Caco-2 (cell line): ENCODE results near the gene CCDC91. TPM values are rescaled to one million over a fixed set of nuclear protein-coding genes. Genes with fewer than 3 reads are reported as not detected.

Experiments
- BruUV-seq: library from RNA; stranded (reverse); fragments of 400-500 nt; replicated peaks from 2 replicates; lab custom pipeline; 2021; lab: Mats Ljungman, UMichigan
- CTCF ChIA-PET: fragments of 300-600 bp; sonication (Branson Sonifier 250); formaldehyde crosslinking; loops from one replicate; lab custom pipeline; 2022; ENCODE audit warnings: antibody characterized with exemption; lab: Charles Lee
- POLR2A ChIA-PET: fragments of 300-600 bp; sonication (Branson Sonifier 250); formaldehyde crosslinking; loops from one replicate; lab custom pipeline; 2022; ENCODE audit warnings: antibody characterized with exemption; lab: Charles Lee
- DNase-seq, 2 experiments: peaks; one replicate each; pipeline versions ENCODE4 v3.0.0 to v3.0.0-alpha.2; 2020 to 2022
- H3K27me3 ChIP-seq: replicated peaks from 2 replicates; pipeline ENCODE4 v1.6.0; 2011; ENCODE audit warnings: low read length; ENCODE audit not compliant: control insufficient read depth, insufficient read depth
- H3K36me3 ChIP-seq: 2 replicates; pipeline ENCODE4 v1.5.1; 2011; ENCODE audit warnings: low read length; ENCODE audit not compliant: control insufficient read depth, insufficient read depth
- H3K4me1 ChIP-seq: fragments of 250-450 bp; sonication (Bioruptor Pico); 2 replicates; pipeline ENCODE4 v1.5.1; 2020; ENCODE audit warnings: mild to moderate bottlenecking
- H3K4me3 ChIP-seq: 2 replicates; pipeline ENCODE4 v1.5.1; 2011; ENCODE audit warnings: low read depth, mild to moderate bottlenecking, control low read depth, low read length
- H3K9me3 ChIP-seq: fragments of 250-450 bp; sonication (Bioruptor Pico); 2 replicates; pipeline ENCODE4 v1.5.1; 2020; ENCODE audit warnings: mild to moderate bottlenecking, moderate library complexity
- H3K27ac Mint-ChIP-seq: one replicate; pipeline ENCODE4 v1.8.0; 2022; ENCODE audit warnings: mixed read lengths; ENCODE audit not compliant: unreplicated experiment
- H3K27me3 Mint-ChIP-seq: one replicate; pipeline ENCODE4 v1.8.0; 2022; ENCODE audit warnings: mixed read lengths; ENCODE audit not compliant: insufficient read depth, unreplicated experiment
- H3K36me3 Mint-ChIP-seq: one replicate; pipeline ENCODE4 v1.8.0; 2022; ENCODE audit warnings: mild to moderate bottlenecking, mixed read lengths; ENCODE audit not compliant: insufficient read depth, unreplicated experiment
- H3K4me1 Mint-ChIP-seq: one replicate; pipeline ENCODE4 v1.8.0; 2022; ENCODE audit warnings: low read depth, mixed read lengths; ENCODE audit not compliant: unreplicated experiment
- H3K4me3 Mint-ChIP-seq: one replicate; pipeline ENCODE4 v1.8.0; 2022; ENCODE audit warnings: mild to moderate bottlenecking, moderate library complexity, mixed read lengths; ENCODE audit not compliant: unreplicated experiment
- H3K9me3 Mint-ChIP-seq: one replicate; pipeline ENCODE4 v1.8.0; 2022; ENCODE audit warnings: mixed read lengths; ENCODE audit not compliant: unreplicated experiment
- CTCF ChIP-seq, 2 experiments: fragments of 200-600 bp in 1 of 2; IDR thresholded peaks; 1 replicate in 1 of 2; 2 replicates in 1 of 2; pipeline versions ENCODE4 v1.5.1 to v1.8.0; 2011 to 2022; ENCODE audit warnings: antibody characterized with exemption in 1 of 2, control low read depth in 1 of 2, inconsistent platforms in 1 of 2, low read depth in 1 of 2, low read length in 1 of 2, mild to moderate bottlenecking in 1 of 2, moderate library complexity in 1 of 2; ENCODE audit not compliant: insufficient read depth in 1 of 2, severe bottlenecking in 1 of 2, unreplicated experiment in 1 of 2
- intact Hi-C: fragments of 100-400 bp; cut with micrococcal nuclease; formaldehyde crosslinking; loops from one replicate; pipeline ENCODE4 v1.10.0; 2022; ENCODE audit not compliant: unreplicated experiment
- total RNA-seq: library from RNA; stranded (reverse); gene quantifications from 2 replicates; pipeline ENCODE4 v1.2.3, GENCODE V29; 2022

The CCDC91 gene
- total RNA-seq, 1 experiment from 2014 or later = 21.6 TPM

- Mint-ChIP-seq H3K36me3 (no peaks in the 10 kb centered on the region), H3K27me3 (peaks cover 6% of the 10 kb centered on the region), H3K4me1 (no peaks in the 10 kb centered on the region), H3K9me3 (no peaks in the 10 kb centered on the region), H3K4me3 (no peak overlapping the region), H3K27ac (no peak overlapping the region)
- Histone ChIP-seq H3K9me3 (no peaks in the 10 kb centered on the region), H3K27me3 (no peaks in the 10 kb centered on the region), H3K36me3 (no peaks in the 10 kb centered on the region), H3K4me1 (no peaks in the 10 kb centered on the region), H3K4me3 (no peak overlapping the region)
- ChIA-PET POLR2A (interaction anchor here (0.8 kb wide), 1 partner anchor 14 kb away, joined by 3 read pairs; the partner anchor contains the start of gene CCDC91), CTCF (no interaction called here)
- no peak for DNase-seq
- intact Hi-C loops = no loop called here
- no peak for TF ChIP-seq CTCF (IDR thresholded peaks at IDR 0.05; ENCODE audit: insufficient read depth in 1 of 2, low read depth in 1 of 2, low read length in 1 of 2, severe bottlenecking in 1 of 2, unreplicated experiment in 1 of 2)
- no TSS peak for BruUV-seq
Observed at GRCh38 chr12:28176295-28176694, 14.0 kb upstream of the CCDC91 start.

GRCh38 chr12:28177461-28177860 lies 12.8 kb upstream of the CCDC91 start:
- H3K4me1 ChIP-seq = no peaks in the 10 kb centered on the region
- ChIA-PET POLR2A (no interaction called here), CTCF (no interaction called here)
- DNase-seq = no peak
- no peaks in the 10 kb centered on the region for H3K9me3 Mint-ChIP-seq
- no peak overlapping the region for H3K4me3 Mint-ChIP-seq
- BruUV-seq = no TSS peak
- H3K27me3 ChIP-seq = no peaks in the 10 kb centered on the region
- no peaks in the 10 kb centered on the region for H3K4me1 Mint-ChIP-seq
- intact Hi-C loops = no loop called here
- H3K36me3 ChIP-seq = no peaks in the 10 kb centered on the region
- TF ChIP-seq CTCF (IDR thresholded peaks at IDR 0.05; ENCODE audit: insufficient read depth in 1 of 2, low read depth in 1 of 2, low read length in 1 of 2, severe bottlenecking in 1 of 2, unreplicated experiment in 1 of 2) = no peak
- H3K36me3 Mint-ChIP-seq = no peaks in the 10 kb centered on the region
- no peak overlapping the region for H3K27ac Mint-ChIP-seq
- H3K4me3 ChIP-seq = no peak overlapping the region
- H3K27me3 Mint-ChIP-seq = no peaks in the 10 kb centered on the region
- H3K9me3 ChIP-seq = no peaks in the 10 kb centered on the region; the same call in 1 of the 2 replicates

GRCh38 chr12:28177905-28178304 lies 12.4 kb upstream of the CCDC91 start:
- Mint-ChIP-seq H3K9me3 (no peaks in the 10 kb centered on the region), H3K4me1 (no peaks in the 10 kb centered on the region), H3K27ac (no peak overlapping the region), H3K4me3 (no peak overlapping the region), H3K27me3 (no peaks in the 10 kb centered on the region), H3K36me3 (no peaks in the 10 kb centered on the region)
- DNase-seq = no peak
- Histone ChIP-seq H3K4me3 (no peak overlapping the region), H3K36me3 (no peaks in the 10 kb centered on the region), H3K27me3 (no peaks in the 10 kb centered on the region), H3K9me3 (no peaks in the 10 kb centered on the region; the same call in 1 of the 2 replicates), H3K4me1 (no peaks in the 10 kb centered on the region)
- POLR2A ChIA-PET = no interaction called here
- CTCF ChIA-PET = no interaction called here
- intact Hi-C loops = no loop called here
- no peak for TF ChIP-seq CTCF (IDR thresholded peaks at IDR 0.05; ENCODE audit: insufficient read depth in 1 of 2, low read depth in 1 of 2, low read length in 1 of 2, severe bottlenecking in 1 of 2, unreplicated experiment in 1 of 2)
- no TSS peak for BruUV-seq
